ENCODE measurements around the gene ZSWIM9. TPM values are rescaled to one million over a fixed set of nuclear protein-coding genes. Genes with fewer than 3 reads are reported as not detected.
A peak's percentile ranks its signal among the peaks of the same experiment; 100 is the strongest.

ZSWIM9 gene
- total RNA-seq, 2 experiments from 2014 or later = 7.4 to 8.0 TPM

DNA sequence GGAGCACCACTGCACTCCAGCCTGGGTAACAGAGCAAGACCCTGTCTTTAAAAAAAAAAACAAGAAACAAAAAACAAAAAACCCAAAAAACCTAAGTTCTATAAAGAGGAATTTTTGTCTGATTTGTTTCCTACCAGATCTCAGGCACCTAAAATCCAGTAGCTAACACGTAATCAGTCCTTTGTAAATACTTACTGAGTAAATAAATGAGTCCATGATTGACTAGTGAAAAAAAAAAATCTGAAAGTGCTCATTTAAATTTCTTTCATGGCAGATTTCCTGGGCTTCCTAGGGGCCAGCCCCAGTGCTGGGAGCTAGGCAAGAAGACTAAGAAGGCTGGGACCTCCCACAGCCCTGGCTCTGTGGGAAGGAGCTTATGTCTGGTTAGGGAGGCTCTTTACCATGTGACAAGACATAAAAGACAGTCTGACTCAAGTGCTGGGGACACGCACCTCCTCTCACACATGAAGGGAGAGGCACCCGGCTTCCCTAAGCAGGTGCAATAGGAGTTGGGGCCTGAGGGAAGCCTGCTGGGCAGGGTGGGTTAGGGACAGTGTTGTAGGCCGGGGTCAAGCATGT lies 22.8 kb upstream of the ZSWIM9 start:
- ChIA-PET POLR2A (interaction anchor here (0.6 kb wide), 1 partner anchor 11 kb away, joined by 3 read pairs; no protein-coding TSS in a partner anchor), CTCF (no interaction called here)
- Mint-ChIP-seq H3K4me3 (no peak overlapping the region), H3K27me3 (no peaks in the 10 kb centered on the region), H3K36me3 (peaks cover 35% of the 10 kb centered on the region), H3K27ac (no peak overlapping the region), H3K9me3 (no peaks in the 10 kb centered on the region), H3K4me1 (ENCODE audit: low read depth) (no peaks in the 10 kb centered on the region)
- intact Hi-C loops (cut with micrococcal nuclease) = no loop called here
- no peak for DNase-seq

DNA sequence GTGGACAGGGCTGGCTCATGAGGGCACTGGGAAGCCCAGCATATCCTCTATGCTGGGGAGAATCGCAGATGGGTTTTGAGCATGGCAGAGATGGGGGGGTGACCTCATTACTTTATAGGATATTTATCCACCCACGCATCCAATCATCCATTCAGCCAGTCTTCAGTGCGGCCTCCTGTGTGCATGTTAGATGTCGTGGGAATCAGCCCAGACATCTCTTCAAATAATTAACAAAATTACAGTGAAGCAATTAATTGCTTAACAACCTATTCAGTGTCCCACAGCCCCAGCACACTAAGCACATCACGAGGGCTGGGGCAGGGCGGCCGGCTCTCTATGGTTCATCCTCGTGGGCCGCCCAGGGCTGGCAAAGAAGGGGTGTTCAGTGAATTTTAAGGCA lies 21.9 kb upstream of the ZSWIM9 start:
- CTCF ChIA-PET = no interaction called here
- intact Hi-C loops (cut with micrococcal nuclease) = no loop called here

DNA sequence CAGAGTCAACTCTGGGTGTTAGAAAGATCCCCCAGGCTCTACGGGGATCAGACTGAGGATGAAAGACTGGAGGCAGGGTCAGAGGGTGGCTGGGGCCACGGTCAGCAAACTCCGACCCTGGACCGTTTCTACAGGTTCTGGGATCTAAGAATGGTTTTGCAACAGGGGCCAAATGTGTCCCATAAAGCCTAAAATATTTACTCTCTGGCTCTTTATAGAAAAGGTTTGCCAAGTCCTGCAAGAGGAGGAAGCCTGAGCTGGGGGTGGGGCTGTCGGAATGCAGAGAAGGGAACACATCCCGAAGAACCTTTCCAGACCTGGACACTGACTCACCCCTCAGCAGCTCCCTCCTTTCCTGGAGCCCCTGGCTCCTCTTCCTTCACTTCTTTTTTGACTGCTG lies 21.1 kb upstream of the ZSWIM9 start:
- Mint-ChIP-seq H3K9me3 (no peaks in the 10 kb centered on the region), H3K27me3 (no peaks in the 10 kb centered on the region), H3K4me1 (ENCODE audit: low read depth) (no peaks in the 10 kb centered on the region), H3K27ac (no peak overlapping the region), H3K4me3 (no peak overlapping the region), H3K36me3 (peaks cover 26% of the 10 kb centered on the region)
- intact Hi-C loops (cut with micrococcal nuclease) = no loop called here
- CTCF ChIA-PET = interaction anchor here (1.0 to 1.9 kb wide), 4 partner anchors 23 to 242 kb away, joined by 3 to 5 read pairs (median 4); partner anchors contain the start of gene KDELR1
- POLR2A ChIA-PET = no interaction called here
- DNase-seq = no peak

More for the DNA sequence above, 21.9 kb upstream of the ZSWIM9 start:
- Mint-ChIP-seq H3K27me3 (no peaks in the 10 kb centered on the region), H3K9me3 (no peaks in the 10 kb centered on the region), H3K4me3 (no peak overlapping the region), H3K27ac (no peak overlapping the region), H3K4me1 (ENCODE audit: low read depth) (no peaks in the 10 kb centered on the region), H3K36me3 (peaks cover 29% of the 10 kb centered on the region)
- POLR2A ChIA-PET = no interaction called here
- no peak for DNase-seq

GRCh38 chr19:48152551-48152950 lies 17.9 kb upstream of the ZSWIM9 start:
- Mint-ChIP-seq H3K36me3 (peaks cover 40% of the 10 kb centered on the region), H3K27me3 (no peaks in the 10 kb centered on the region), H3K4me1 (ENCODE audit: low read depth) (no peaks in the 10 kb centered on the region), H3K27ac (no peak overlapping the region), H3K4me3 (no peak overlapping the region), H3K9me3 (no peaks in the 10 kb centered on the region)
- ChIA-PET POLR2A (no interaction called here), CTCF (interaction anchor here (0.6 to 5.8 kb wide), 12 partner anchors 7 to 286 kb away, joined by 3 to 59 read pairs (median 4); partner anchors contain the start of gene PLA2G4C)
- intact Hi-C loops (cut with micrococcal nuclease) = loop anchor here (2.0 kb wide), 1 partner anchor 46 kb away; no protein-coding TSS in a partner anchor
- peak; percentile 74 for DNase-seq

GRCh38 chr19:48154003-48154402 lies 16.5 kb upstream of the ZSWIM9 start:
- no peak overlapping the region for H3K4me3 Mint-ChIP-seq
- ChIA-PET POLR2A (interaction anchor here (0.6 kb wide), 1 partner anchor 10 kb away, joined by 3 read pairs; no protein-coding TSS in a partner anchor), CTCF (interaction anchor here (0.7 to 5.8 kb wide), 9 partner anchors 9 to 1443 kb away, joined by 3 to 59 read pairs (median 3); partner anchors contain the start of gene PLA2G4C)
- H3K4me1 Mint-ChIP-seq (ENCODE audit: low read depth) = no peaks in the 10 kb centered on the region
- no peak for DNase-seq
- intact Hi-C loops (cut with micrococcal nuclease) = no loop called here
- peaks cover 48% of the 10 kb centered on the region for H3K36me3 Mint-ChIP-seq
- H3K27ac Mint-ChIP-seq = no peak overlapping the region
- no peaks in the 10 kb centered on the region for H3K27me3 Mint-ChIP-seq
- no peaks in the 10 kb centered on the region for H3K9me3 Mint-ChIP-seq

- H3K36me3 Mint-ChIP-seq = peaks cover 63% of the 10 kb centered on the region
- H3K4me3 Mint-ChIP-seq = no peak overlapping the region
- no peak for DNase-seq
- H3K4me1 Mint-ChIP-seq (ENCODE audit: low read depth) = no peaks in the 10 kb centered on the region
- H3K9me3 Mint-ChIP-seq = no peaks in the 10 kb centered on the region
- intact Hi-C loops (cut with micrococcal nuclease) = no loop called here
- H3K27me3 Mint-ChIP-seq = no peaks in the 10 kb centered on the region
- POLR2A ChIA-PET = no interaction called here
- H3K27ac Mint-ChIP-seq = no peak overlapping the region
- CTCF ChIA-PET = no interaction called here
Measured at GRCh38 chr19:48158210-48158790, 12.2 kb upstream of the ZSWIM9 start.

DNA sequence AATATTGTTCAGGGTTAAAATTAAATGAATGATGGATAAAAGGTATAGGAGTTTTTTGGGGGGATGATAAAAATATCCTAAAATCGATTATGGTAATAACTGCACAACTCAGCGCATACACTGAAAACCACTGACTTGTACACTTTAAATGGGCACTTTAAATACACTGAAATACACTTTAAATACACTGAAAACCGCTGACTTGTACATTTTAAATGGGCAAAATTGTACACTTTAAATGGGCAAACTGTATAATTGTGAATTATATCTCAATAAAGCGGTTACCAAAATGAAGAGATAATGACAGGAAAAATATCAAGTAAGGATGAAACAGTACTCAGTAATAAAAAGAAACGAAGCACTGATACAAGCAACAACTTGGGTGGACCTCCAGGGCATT lies 1.8 kb upstream of the ZSWIM9 start:
- H3K27ac Mint-ChIP-seq = peak overlapping the region; percentile 97
- H3K4me3 Mint-ChIP-seq = peak overlapping the region; percentile 95
- intact Hi-C loops (cut with micrococcal nuclease) = no loop called here
- DNase-seq = no peak
- no peaks in the 10 kb centered on the region for H3K27me3 Mint-ChIP-seq
- H3K9me3 Mint-ChIP-seq = no peaks in the 10 kb centered on the region
- POLR2A ChIA-PET = interaction anchor here (0.8 kb wide), 1 partner anchor 195 kb away, joined by 3 read pairs; the partner anchor contains the start of genes SYNGR4 and TMEM143
- peaks cover 16% of the 10 kb centered on the region for H3K36me3 Mint-ChIP-seq
- CTCF ChIA-PET = interaction anchor here (1.4 kb wide), 1 partner anchor 91 kb away, joined by 6 read pairs; no protein-coding TSS in a partner anchor
- H3K4me1 Mint-ChIP-seq (ENCODE audit: low read depth) = peaks cover 31% of the 10 kb centered on the region

GRCh38 chr19:48169578-48169938 lies 922 bp upstream of the ZSWIM9 start:
- CTCF ChIA-PET = interaction anchor here (1.4 kb wide), 1 partner anchor 90 kb away, joined by 6 read pairs; no protein-coding TSS in a partner anchor
- Mint-ChIP-seq H3K36me3 (peaks cover 18% of the 10 kb centered on the region), H3K27me3 (no peaks in the 10 kb centered on the region), H3K9me3 (no peaks in the 10 kb centered on the region), H3K4me3 (peak overlapping the region; percentile 95), H3K27ac (peak overlapping the region; percentile 97), H3K4me1 (ENCODE audit: low read depth) (peaks cover 34% of the 10 kb centered on the region)
- intact Hi-C loops (cut with micrococcal nuclease) = no loop called here
- peak; percentile 94 for DNase-seq
- POLR2A ChIA-PET = interaction anchor here (0.8 to 1.1 kb wide), 2 partner anchors 34 to 194 kb away, joined by 3 to 4 read pairs; partner anchors contain the start of genes SYNGR4 and TMEM143

- CTCF ChIA-PET = interaction anchor here (1.0 to 2.5 kb wide), 4 partner anchors 33 to 163 kb away, joined by 3 to 10 read pairs (median 4); no protein-coding TSS in a partner anchor
- peaks cover 20% of the 10 kb centered on the region for H3K36me3 Mint-ChIP-seq
- H3K4me1 Mint-ChIP-seq (ENCODE audit: low read depth) = peaks cover 39% of the 10 kb centered on the region
- no peak for DNase-seq
- intact Hi-C loops (cut with micrococcal nuclease) = loop anchor here (1.0 to 5.0 kb wide), 4 partner anchors 33 to 192 kb away; partner anchors contain the start of genes CARD8 and TMEM143
- no peaks in the 10 kb centered on the region for H3K9me3 Mint-ChIP-seq
- H3K27me3 Mint-ChIP-seq = no peaks in the 10 kb centered on the region
- peak overlapping the region; percentile 97 for H3K27ac Mint-ChIP-seq
- POLR2A ChIA-PET = interaction anchor here (0.5 to 0.9 kb wide), 5 partner anchors 17 to 1395 kb away, joined by 3 to 4 read pairs (median 3); no protein-coding TSS in a partner anchor
- H3K4me3 Mint-ChIP-seq = peak overlapping the region; percentile 95
Measured at GRCh38 chr19:48170817-48171347, 402 bp downstream of the ZSWIM9 start.

- peaks cover 20% of the 10 kb centered on the region for H3K36me3 Mint-ChIP-seq
- intact Hi-C loops (cut with micrococcal nuclease) = loop anchor here (2.0 to 5.0 kb wide), 2 partner anchors 83 to 161 kb away; partner anchors contain the start of gene CARD8
- H3K4me3 Mint-ChIP-seq = peak overlapping the region; percentile 95
Measured at GRCh38 chr19:48171710-48172109, 1.2 kb downstream of the ZSWIM9 start.

DNA sequence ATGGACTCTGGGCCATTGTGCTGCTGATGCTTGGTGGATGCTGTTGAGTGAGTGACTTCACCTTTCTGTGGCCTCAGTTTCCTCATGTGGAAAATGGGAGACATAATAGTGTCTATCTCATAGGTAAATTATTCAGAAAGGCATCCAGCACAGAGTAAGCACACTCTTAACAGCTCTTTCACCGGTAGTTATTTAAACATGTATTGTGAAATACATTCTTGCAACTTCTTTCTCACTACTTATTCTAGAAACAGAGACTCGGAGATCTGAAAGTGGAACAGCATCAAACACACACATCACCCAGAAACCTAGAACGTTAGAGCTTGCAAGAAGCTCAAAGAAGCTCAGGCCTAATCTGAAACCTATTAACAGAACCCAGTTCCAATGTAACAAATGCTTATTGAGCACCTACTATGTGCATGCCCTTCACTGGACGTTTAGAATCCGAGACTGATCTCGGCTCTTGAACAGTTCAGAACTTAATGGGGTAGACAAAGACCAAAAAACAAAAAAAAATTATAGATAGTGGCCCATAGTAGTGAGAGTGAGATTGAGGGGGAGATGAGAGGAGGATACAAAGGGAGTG lies 4.1 kb downstream of the ZSWIM9 start:
- ChIA-PET CTCF (interaction anchor here (1.0 kb wide), 1 partner anchor 26 kb away, joined by 3 read pairs; no protein-coding TSS in a partner anchor), POLR2A (interaction anchor here (0.6 to 0.7 kb wide), 2 partner anchors 28 to 283 kb away, joined by 3 read pairs; no protein-coding TSS in a partner anchor)
- Mint-ChIP-seq H3K27me3 (no peaks in the 10 kb centered on the region), H3K36me3 (peaks cover 23% of the 10 kb centered on the region), H3K9me3 (no peaks in the 10 kb centered on the region), H3K4me1 (ENCODE audit: low read depth) (peaks cover 26% of the 10 kb centered on the region), H3K4me3 (no peak overlapping the region), H3K27ac (peak overlapping the region; percentile 36)
- DNase-seq = no peak
- intact Hi-C loops (cut with micrococcal nuclease) = loop anchor here (5.0 kb wide), 1 partner anchor 158 kb away; no protein-coding TSS in a partner anchor

More at GRCh38 chr19:48171710-48172109, 1.2 kb downstream of the ZSWIM9 start:
- POLR2A ChIA-PET = interaction anchor here (0.7 kb wide), 1 partner anchor 1394 kb away, joined by 3 read pairs; no protein-coding TSS in a partner anchor
- H3K9me3 Mint-ChIP-seq = no peaks in the 10 kb centered on the region
- H3K27ac Mint-ChIP-seq = no peak overlapping the region
- H3K27me3 Mint-ChIP-seq = no peaks in the 10 kb centered on the region
- CTCF ChIA-PET = interaction anchor here (0.9 to 2.5 kb wide), 6 partner anchors 31 to 162 kb away, joined by 3 to 10 read pairs (median 4); no protein-coding TSS in a partner anchor
- H3K4me1 Mint-ChIP-seq (ENCODE audit: low read depth) = peaks cover 42% of the 10 kb centered on the region
- DNase-seq = no peak
